H1 (cell line): ENCODE data around the gene MARCHF10. TPM values are rescaled to one million over a fixed set of nuclear protein-coding genes. Genes with fewer than 3 reads are reported as not detected.

Source experiments
- CTCF ChIA-PET: fragments of 300-600 bp; sonication (Branson Sonifier 250); formaldehyde crosslinking; loops from one replicate; lab custom pipeline; 2021; ENCODE audit not compliant: partially characterized antibody; lab: Charles Lee
- POLR2A ChIA-PET: fragments of 300-600 bp; sonication (Branson Sonifier 250); formaldehyde crosslinking; loops from one replicate; lab custom pipeline; 2021; ENCODE audit warnings: inconsistent platforms; ENCODE audit not compliant: partially characterized antibody; lab: Charles Lee
- DNase-seq, 2 experiments: peaks; one replicate each; pipeline versions ENCODE4 v3.0.0 to v3.0.0-alpha.2; 2010 to 2022; ENCODE audit warnings: low spot score in 2 of 2, low read depth in 1 of 2, mixed read lengths in 1 of 2
- FAIRE-seq: peaks from 2 replicates; lab custom pipeline; 2011; peaks lifted over from hg19 to GRCh38; lab: Jason Lieb, UNC
- H2AFZ ChIP-seq: 2 replicates; pipeline ENCODE4 v1.8.1; 2012; ENCODE audit warnings: low read length, inconsistent platforms
- H2AK5ac ChIP-seq: 2 replicates; pipeline ENCODE4 v1.6.1; 2013; ENCODE audit warnings: low read depth, low read length
- H2BK120ac ChIP-seq: replicated peaks from 2 replicates; pipeline ENCODE3; 2013; ENCODE audit warnings: low read depth, low read length, inconsistent platforms
- H2BK12ac ChIP-seq: 2 replicates; pipeline ENCODE4 v1.6.1; 2013; ENCODE audit warnings: low read depth, low read length
- H2BK15ac ChIP-seq: 2 replicates; pipeline ENCODE4 v1.6.1; 2013; ENCODE audit warnings: low read length
- H2BK20ac ChIP-seq: 2 replicates; pipeline ENCODE4 v1.6.1; 2013; ENCODE audit warnings: low read length
- H2BK5ac ChIP-seq: 2 replicates; pipeline ENCODE4 v1.6.1; 2013; ENCODE audit warnings: low read depth, low read length
- H3K14ac ChIP-seq: 2 replicates; pipeline ENCODE4 v1.6.1; 2013; ENCODE audit warnings: inconsistent platforms; ENCODE audit not compliant: insufficient read length
- H3K18ac ChIP-seq: 2 replicates; pipeline ENCODE4 v1.6.1; 2013; ENCODE audit warnings: low read length; ENCODE audit errors: extremely low read depth
- H3K23ac ChIP-seq: 2 replicates; pipeline ENCODE4 v1.6.1; 2013; ENCODE audit warnings: inconsistent platforms; ENCODE audit not compliant: insufficient read length
- H3K23me2 ChIP-seq: 2 replicates; pipeline ENCODE4 v1.6.1; 2013; ENCODE audit warnings: low read depth, low read length
- H3K27ac ChIP-seq: 2 replicates; pipeline ENCODE4 v1.6.1; 2011; ENCODE audit warnings: low read depth, low read length, inconsistent platforms
- H3K27me3 ChIP-seq, 4 experiments: replicated peaks in 1 of 4; 1 replicate in 1 of 4; 2 replicates in 3 of 4; pipeline versions ENCODE4 v1.6.1 to v1.8.1; 2011 to 2013; ENCODE audit warnings: low read length in 3 of 4, mild to moderate bottlenecking in 3 of 4, inconsistent platforms in 2 of 4, mixed read lengths in 2 of 4, moderate library complexity in 1 of 4; ENCODE audit not compliant: control insufficient read depth in 3 of 4, insufficient read depth in 3 of 4; ENCODE audit errors: extremely low read depth in 1 of 4
- H3K36me3 ChIP-seq, 4 experiments: 2 replicates each; pipeline versions ENCODE4 v1.6.1 to v1.8.1; 2011 to 2013; ENCODE audit warnings: mild to moderate bottlenecking in 4 of 4, low read length in 3 of 4, moderate library complexity in 2 of 4, control low read depth in 1 of 4, inconsistent platforms in 1 of 4; ENCODE audit not compliant: insufficient read depth in 4 of 4, control insufficient read depth in 2 of 4
- H3K4ac ChIP-seq: replicated peaks from 2 replicates; pipeline ENCODE3; 2013; ENCODE audit warnings: low read length, low read depth, mixed read lengths, inconsistent platforms; ENCODE audit not compliant: insufficient read length
- H3K4me1 ChIP-seq, 4 experiments: replicated peaks in 1 of 4; 1 replicate in 1 of 4; 2 replicates in 3 of 4; pipeline versions ENCODE4 v1.6.1 to v1.8.1; 2011 to 2013; ENCODE audit warnings: low read length in 3 of 4, inconsistent platforms in 2 of 4, mixed read lengths in 1 of 4; ENCODE audit not compliant: insufficient read depth in 4 of 4, control insufficient read depth in 3 of 4
- H3K4me2 ChIP-seq, 2 experiments: 2 replicates each; pipeline versions ENCODE4 v1.6.1 to v1.8.1; 2011 to 2013; ENCODE audit warnings: low read depth in 2 of 2, low read length in 2 of 2, control low read depth in 1 of 2, inconsistent platforms in 1 of 2, mild to moderate bottlenecking in 1 of 2; ENCODE audit not compliant: insufficient read depth in 1 of 2
- H3K4me3 ChIP-seq, 4 experiments: fragments of 200-600, 300-600 bp in 1 of 4; sonication (generic), shearing (Covaris generic), sonication (Bioruptor Twin) in 1 of 4; 2 replicates each; pipeline versions ENCODE4 v1.5.1 to v1.8.1; 2011 to 2016; ENCODE audit warnings: low read length in 4 of 4, low read depth in 3 of 4, control low read depth in 2 of 4, inconsistent platforms in 2 of 4, mild to moderate bottlenecking in 2 of 4, mixed read lengths in 1 of 4, moderate library complexity in 1 of 4; ENCODE audit not compliant: insufficient read depth in 2 of 4; ENCODE audit errors: extremely low read depth in 1 of 4
- H3K56ac ChIP-seq: replicated peaks from 2 replicates; pipeline ENCODE3; 2013; ENCODE audit warnings: low read depth, mild to moderate bottlenecking, mixed read lengths, low read length, inconsistent platforms; ENCODE audit not compliant: insufficient read length
- H3K79me1 ChIP-seq: 2 replicates; pipeline ENCODE4 v1.6.1; 2013; ENCODE audit warnings: low read depth, low read length, control low read depth
- H3K79me2 ChIP-seq, 2 experiments: 2 replicates each; pipeline versions ENCODE4 v1.6.1 to v1.8.1; 2012 to 2013; ENCODE audit warnings: low read length in 2 of 2, mild to moderate bottlenecking in 2 of 2, inconsistent platforms in 1 of 2; ENCODE audit not compliant: insufficient read depth in 2 of 2, control insufficient read depth in 1 of 2
- H3K9ac ChIP-seq, 4 experiments: replicated peaks in 1 of 4; 1 replicate in 1 of 4; 2 replicates in 3 of 4; pipeline versions ENCODE4 v1.6.1 to v1.8.1; 2011 to 2013; ENCODE audit warnings: low read depth in 3 of 4, low read length in 3 of 4, control low read depth in 2 of 4, mild to moderate bottlenecking in 2 of 4, moderate library complexity in 2 of 4, inconsistent platforms in 1 of 4; ENCODE audit errors: extremely low read depth in 1 of 4
- H3K9me3 ChIP-seq, 2 experiments: 2 replicates each; pipeline versions ENCODE4 v1.6.1 to v1.8.1; 2012 to 2013; ENCODE audit warnings: mild to moderate bottlenecking in 2 of 2, moderate library complexity in 2 of 2, control low read depth in 1 of 2, inconsistent platforms in 1 of 2, low read depth in 1 of 2, low read length in 1 of 2, mixed read lengths in 1 of 2; ENCODE audit not compliant: insufficient read depth in 2 of 2
- H4K20me1 ChIP-seq, 2 experiments: replicated peaks in 1 of 2; 2 replicates each; pipeline versions ENCODE3 to v1.8.1; 2011 to 2013; ENCODE audit warnings: inconsistent platforms in 2 of 2, low read length in 2 of 2, mild to moderate bottlenecking in 1 of 2; ENCODE audit not compliant: insufficient read depth in 2 of 2, control insufficient read depth in 1 of 2
- H4K5ac ChIP-seq: 2 replicates; pipeline ENCODE4 v1.6.1; 2013; ENCODE audit warnings: low read length, low read depth, mixed read lengths, inconsistent platforms; ENCODE audit not compliant: insufficient read length
- H4K8ac ChIP-seq: 2 replicates; pipeline ENCODE4 v1.8.0; 2013; ENCODE audit warnings: mild to moderate bottlenecking, moderate library complexity, low read length, inconsistent platforms; ENCODE audit not compliant: insufficient read depth; ENCODE audit errors: extremely low read depth
- H4K91ac ChIP-seq: replicated peaks from 2 replicates; pipeline ENCODE3; 2013; ENCODE audit warnings: low read length, mixed read lengths, inconsistent platforms; ENCODE audit not compliant: insufficient read length
- BRCA1 ChIP-seq: IDR thresholded peaks from 2 replicates; pipeline ENCODE4 v1.6.1; 2012; ENCODE audit warnings: low read depth, low read length, improper control_type of control experiment
- CEBPB ChIP-seq: IDR thresholded peaks from 2 replicates; pipeline ENCODE4 v1.6.1; 2012; ENCODE audit warnings: low read depth, low read length
- CHD1 ChIP-seq: IDR thresholded peaks from 2 replicates; pipeline ENCODE4 v1.6.1; 2012; ENCODE audit warnings: low read depth, low read length, improper control_type of control experiment
- EP300 ChIP-seq, 2 experiments: IDR thresholded peaks; 1 replicate in 1 of 2; 2 replicates in 1 of 2; pipeline ENCODE4 v1.6.1; 2011 to 2012; ENCODE audit warnings: low read depth in 2 of 2, low read length in 2 of 2, mild to moderate bottlenecking in 2 of 2, borderline replicate concordance in 1 of 2, inconsistent platforms in 1 of 2, moderate library complexity in 1 of 2
- HDAC6 ChIP-seq: IDR thresholded peaks from one replicate; pipeline ENCODE4 v1.7.1; 2012; ENCODE audit warnings: low read depth, mild to moderate bottlenecking, inconsistent platforms, low read length, moderate library complexity
- KDM5A ChIP-seq: fragments of 200-600 bp; IDR thresholded peaks from 2 replicates; pipeline ENCODE4 v1.7.1; 2012; ENCODE audit warnings: mild to moderate bottlenecking, low read length, inconsistent platforms, mixed read lengths
- PHF8 ChIP-seq: fragments of 200-600 bp; sonication (generic); conservative IDR thresholded peaks from 2 replicates; pipeline ENCODE4 v1.7.1; 2012; ENCODE audit warnings: low read depth, mild to moderate bottlenecking, inconsistent platforms, low read length, moderate library complexity
- POLR2A ChIP-seq, 2 experiments: IDR thresholded peaks; 1 replicate in 1 of 2; 2 replicates in 1 of 2; pipeline ENCODE4 v1.6.1; 2011; ENCODE audit warnings: low read depth in 2 of 2, low read length in 2 of 2, mild to moderate bottlenecking in 2 of 2; ENCODE audit errors: control extremely low read depth in 1 of 2
- POU5F1 ChIP-seq: IDR thresholded peaks from 2 replicates; pipeline ENCODE4 v1.6.1; 2011; ENCODE audit warnings: low read depth, mild to moderate bottlenecking, low read length, moderate library complexity
- RBBP5 ChIP-seq: IDR thresholded peaks from 2 replicates; pipeline ENCODE4 v1.7.1; 2012; ENCODE audit warnings: low read depth, mild to moderate bottlenecking, inconsistent platforms, low read length, moderate library complexity, borderline replicate concordance
- RFX5 ChIP-seq: IDR thresholded peaks from 2 replicates; pipeline ENCODE4 v1.6.1; 2011; ENCODE audit warnings: low read depth, low read length, improper control_type of control experiment, borderline replicate concordance
- SAP30 ChIP-seq: fragments of 300-600 bp; sonication (generic); IDR thresholded peaks from 2 replicates; pipeline ENCODE4 v1.7.1; 2012; ENCODE audit warnings: low read length, moderate library complexity, mild to moderate bottlenecking, inconsistent platforms; ENCODE audit not compliant: insufficient read depth, insufficient replicate concordance
- SIN3A ChIP-seq, 2 experiments: IDR thresholded peaks in 1 of 2; conservative IDR thresholded peaks in 1 of 2; 2 replicates each; pipeline ENCODE4 v1.6.1; 2011 to 2012; ENCODE audit warnings: low read length in 2 of 2, improper control_type of control experiment in 1 of 2, low read depth in 1 of 2, mild to moderate bottlenecking in 1 of 2
- SIX5 ChIP-seq: IDR thresholded peaks from 2 replicates; pipeline ENCODE4 v1.6.1; 2011; ENCODE audit warnings: mild to moderate bottlenecking, low read depth, low read length
- WGBS, 2 experiments: shearing (Covaris generic) in 1 of 2; methylation state at CpG; one replicate each; pipeline versions ENCODE4 v1.1.6 to v1.1.7; 2013 to 2015; ENCODE audit warnings: low lambda C conversion rate in 2 of 2, mixed read lengths in 2 of 2, inconsistent platforms in 1 of 2, low coverage in 1 of 2, missing lambda C conversion rate in 1 of 2; ENCODE audit not compliant: insufficient replicate concordance in 2 of 2, insufficient coverage in 1 of 2, insufficient read length in 1 of 2; ENCODE audit errors: extremely low coverage in 1 of 2, missing lambda C conversion rate in 1 of 2; 5-methylcytosine and 5-hydroxymethylcytosine counted together
- polyA plus RNA-seq, 7 experiments: library from polyadenylated mRNA; depleted of rRNA in 3 of 7; stranded (reverse) in 5 of 7; unstranded in 2 of 7; fragments of >200 nt in 5 of 7; fragments of 200-250 nt in 2 of 7; gene quantifications; 1 replicate in 5 of 7; 2 replicates in 1 of 7; 4 replicates in 1 of 7; pipeline versions ENCODE4 v1.2.1 to v1.2.3, GENCODE V29; 2011 to 2013; ENCODE audit warnings: missing spikeins in 2 of 7, mixed read lengths in 2 of 7
- total RNA-seq: library from RNA; stranded (reverse); fragmentation: NEBNext Ultra II Directional; extraction: Animal tissue kit (Norgen Biotek cat#: 25700); gene quantifications from 2 replicates; pipeline ENCODE4 v1.2.1, GENCODE V29; 2021
- TF ChIP-seq, protein P1 (sequence below): IDR thresholded peaks from 2 replicates; pipeline ENCODE4 v1.6.1; 2012; ENCODE audit warnings: inconsistent platforms

The MARCHF10 gene
- total and polyA plus RNA-seq, 2 of the 8 experiments (the other 6 are each of a cell fraction or from before 2014, with no cell fraction given) = 0.48 to 0.73 TPM

GRCh38 chr17:62725791-62726249, 82.3 kb downstream of the MARCHF10 start:
- Histone ChIP-seq H3K79me1 (no peaks in the 10 kb centered on the region), H2BK120ac (no peak overlapping the region), H2BK15ac (no peak overlapping the region), H3K4me1 (peaks cover 0 to 6% (median 1%) of the 10 kb centered on the region in 4 experiments; a peak in 3 of 7 replicates), H2BK12ac (no peak overlapping the region), H3K4ac (no peak overlapping the region), H3K23ac (no peak overlapping the region), H3K4me3 (no peak overlapping the region), H2BK20ac (no peak overlapping the region), H3K27ac (no peak overlapping the region), H3K4me2 (no peak overlapping the region), H3K18ac (no peak overlapping the region), H4K20me1 (no peaks in the 10 kb centered on the region), H2AFZ (no peak overlapping the region), H3K79me2 (no peaks in the 10 kb centered on the region), H4K8ac (peak overlapping the region; percentile 76; the same call in 1 of the 2 replicates), H4K5ac (no peak overlapping the region), H3K9ac (no peak overlapping the region), H3K14ac (no peak overlapping the region), H3K36me3 (no peaks in the 10 kb centered on the region), H3K56ac (no peak overlapping the region), H3K9me3 (peaks cover 0 to 4% of the 10 kb centered on the region in 2 experiments; a peak in 1 of 4 replicates), H3K27me3 (no peaks in the 10 kb centered on the region), H2AK5ac (no peak overlapping the region; the same call in 1 of the 2 replicates), H2BK5ac (no peak overlapping the region), H3K23me2 (no peaks in the 10 kb centered on the region), H4K91ac (no peak overlapping the region)
- no peak for FAIRE-seq
- ChIA-PET POLR2A (no interaction called here), CTCF (no interaction called here)
- no peak for DNase-seq
- WGBS, 2 experiments = 90 to 100% methylated on average over 1 to 5 of the region's 5 CpGs
- TF ChIP-seq HDAC6 (no peak), KDM5A (no peak), PHF8 (no peak), SAP30 (no peak), BRCA1 (no peak), EP300 (IDR thresholded peaks at IDR 0.05; ENCODE audit: borderline replicate concordance in 1 of 2, low read depth in 2 of 2, low read length in 2 of 2) (no peak), CHD1 (no peak), SIX5 (no peak), POU5F1 (no peak), RFX5 (no peak), RBBP5 (no peak), POLR2A (IDR thresholded peaks at IDR 0.05; ENCODE audit: control extremely low read depth in 1 of 2, low read depth in 2 of 2, low read length in 2 of 2) (no peak), SIN3A (conservative IDR thresholded peaks at IDR 0.05 in 1 of 2, IDR thresholded peaks at IDR 0.05 in 1 of 2; ENCODE audit: low read depth in 1 of 2, low read length in 2 of 2) (no peak), CEBPB (no peak)
- TF ChIP-seq, protein P1, sequence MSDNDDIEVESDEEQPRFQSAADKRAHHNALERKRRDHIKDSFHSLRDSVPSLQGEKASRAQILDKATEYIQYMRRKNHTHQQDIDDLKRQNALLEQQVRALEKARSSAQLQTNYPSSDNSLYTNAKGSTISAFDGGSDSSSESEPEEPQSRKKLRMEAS = no peak
